HG03342 (cell line): ENCODE measurements around the gene FOXP3.

ENCODE experiments used
- ATAC-seq: cut with Tn5 transposase; IDR thresholded peaks from one replicate; pipeline ENCODE4 v1.9.1; 2021; ENCODE audit warnings: mild to moderate bottlenecking, moderate library complexity; ENCODE audit not compliant: unreplicated experiment

Gene FOXP3

DNA sequence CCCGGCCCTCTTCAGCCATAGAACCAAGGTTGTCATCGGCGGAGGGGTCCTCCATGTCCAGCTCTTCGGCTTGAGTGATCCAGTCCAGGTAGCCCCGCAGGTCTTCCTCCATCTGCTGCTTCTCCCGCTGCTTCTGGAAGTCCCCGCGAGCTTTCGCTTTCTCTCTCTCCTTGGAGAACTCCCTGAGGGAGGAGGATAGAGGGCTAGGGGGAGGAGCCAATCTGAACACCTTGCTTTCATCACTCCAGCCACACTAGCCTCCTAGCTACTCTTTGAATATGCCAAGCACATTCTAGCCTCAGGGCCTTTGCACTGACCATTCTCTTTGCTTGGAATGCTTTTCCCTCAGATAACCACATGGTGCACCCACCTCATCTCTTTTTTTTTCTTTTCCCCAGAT, 37.6 kb downstream of the FOXP3 start:
- ATAC-seq, result no peak

DNA sequence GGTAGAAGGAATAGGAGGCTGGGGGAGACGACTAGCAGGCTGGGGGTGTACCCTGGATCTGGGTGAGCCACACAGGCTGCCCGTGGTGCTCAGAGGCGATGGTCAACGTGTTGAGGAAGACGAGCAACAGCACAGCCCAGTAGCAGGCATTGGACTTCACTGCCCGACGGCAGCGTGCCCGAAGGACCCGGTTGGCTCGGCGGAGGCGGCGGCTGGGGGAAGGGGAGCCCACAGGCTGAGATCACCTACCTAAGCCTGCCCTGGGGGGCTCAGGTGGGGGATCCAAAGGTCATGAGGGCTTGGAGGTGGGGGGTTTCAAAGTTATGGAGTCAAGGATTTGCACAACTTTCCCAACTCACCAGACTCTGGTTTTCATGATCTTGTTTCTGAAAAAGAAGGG, 38.7 kb downstream of the FOXP3 start:
- ATAC-seq, result no peak

- no peak for ATAC-seq
Observed at GRCh38 chrX:49221868-49222267, 42.6 kb downstream of the FOXP3 start.

GRCh38 chrX:49220100-49220499, 44.4 kb downstream of the FOXP3 start:
- no peak for ATAC-seq

- ATAC-seq, result no peak
Observed at GRCh38 chrX:49214996-49215526, 49.4 kb downstream of the FOXP3 start.

- no peak for ATAC-seq
Observed at GRCh38 chrX:49214416-49214815, 50.1 kb downstream of the FOXP3 start.

DNA sequence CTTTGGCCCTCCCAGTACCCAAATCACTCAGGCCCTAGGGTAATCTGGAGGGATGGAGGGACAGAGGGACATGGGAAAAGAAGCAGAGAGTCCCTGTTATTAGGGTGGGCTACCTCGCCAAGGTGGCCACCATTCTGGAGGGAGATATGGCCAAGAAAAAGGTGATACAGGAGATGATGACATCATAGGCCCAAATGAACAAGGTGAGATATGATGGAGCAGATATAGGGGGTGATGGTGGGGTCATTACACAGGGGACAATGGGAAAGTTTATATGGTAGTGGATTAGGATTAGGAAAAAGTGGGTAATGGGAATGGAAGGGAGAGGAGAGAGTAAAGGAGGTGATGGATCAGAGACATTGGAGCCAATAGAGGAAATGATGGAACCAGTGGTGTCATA, 51.6 kb downstream of the FOXP3 start:
- ATAC-seq, result no peak

GRCh38 chrX:49212209-49212608, 52.3 kb downstream of the FOXP3 start:
- ATAC-seq, result no peak

DNA sequence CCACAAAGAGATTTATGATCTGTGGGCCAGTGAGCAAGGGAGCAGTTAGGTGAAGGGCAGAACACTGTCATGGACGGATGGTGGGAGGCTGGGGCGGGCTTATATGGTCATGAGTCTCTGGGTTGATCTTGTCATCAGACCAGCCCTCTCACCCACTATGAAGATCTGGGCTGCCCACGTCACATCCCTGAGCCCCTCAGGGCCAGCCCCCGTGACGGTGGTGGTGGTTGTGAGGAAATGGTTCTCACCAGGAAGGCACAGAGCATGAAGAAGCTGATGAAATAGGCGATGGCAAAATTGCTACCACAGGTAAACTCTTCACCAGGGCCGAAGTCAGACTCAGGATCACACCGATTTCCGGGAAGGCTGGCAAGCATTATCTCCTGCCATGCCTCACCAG, 53.4 kb downstream of the FOXP3 start:
- no peak for ATAC-seq

DNA sequence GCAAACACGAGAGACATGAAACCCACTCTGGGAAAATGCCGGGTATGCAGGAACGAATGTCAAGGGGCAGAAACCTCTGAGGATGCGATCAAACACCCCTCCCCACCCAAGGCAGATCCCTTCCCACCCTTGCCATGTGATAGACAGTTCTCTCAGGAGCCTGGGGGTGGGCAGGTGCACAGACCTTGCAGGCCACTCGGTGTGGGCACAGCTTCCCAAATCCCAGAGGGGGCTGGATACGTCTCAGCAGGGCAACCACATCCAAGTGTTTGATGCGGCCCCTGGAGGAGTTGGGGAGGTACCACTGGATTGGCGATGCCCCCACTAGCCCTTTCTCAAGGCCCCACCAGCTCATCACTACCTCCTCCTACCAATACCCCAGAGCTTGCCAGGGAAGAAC, 54.1 kb downstream of the FOXP3 start:
- no peak for ATAC-seq

- ATAC-seq, result no peak
Observed at GRCh38 chrX:49209434-49210251, 54.9 kb downstream of the FOXP3 start.

DNA sequence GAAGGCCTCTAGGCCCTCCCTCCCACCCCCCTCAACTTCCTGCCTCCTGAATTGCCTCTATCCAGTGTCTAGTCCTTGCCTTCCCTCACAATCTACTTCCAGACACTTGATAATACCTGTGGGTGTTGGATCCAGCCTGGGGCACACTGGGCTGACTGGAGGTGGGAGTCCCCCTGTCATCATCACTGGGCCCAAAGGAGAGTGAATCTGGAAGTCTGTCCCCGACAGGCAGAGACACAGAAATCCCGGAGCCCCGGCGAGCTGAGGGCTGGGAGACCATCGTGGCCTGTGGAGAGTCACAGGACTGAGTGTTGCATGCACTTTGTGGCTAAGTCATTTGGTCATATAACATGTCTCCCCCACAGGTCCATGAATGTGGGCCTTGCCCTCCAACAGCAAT, 56.1 kb downstream of the FOXP3 start:
- ATAC-seq, result no peak

GRCh38 chrX:49206543-49206942, 58.0 kb downstream of the FOXP3 start:
- no peak for ATAC-seq

DNA sequence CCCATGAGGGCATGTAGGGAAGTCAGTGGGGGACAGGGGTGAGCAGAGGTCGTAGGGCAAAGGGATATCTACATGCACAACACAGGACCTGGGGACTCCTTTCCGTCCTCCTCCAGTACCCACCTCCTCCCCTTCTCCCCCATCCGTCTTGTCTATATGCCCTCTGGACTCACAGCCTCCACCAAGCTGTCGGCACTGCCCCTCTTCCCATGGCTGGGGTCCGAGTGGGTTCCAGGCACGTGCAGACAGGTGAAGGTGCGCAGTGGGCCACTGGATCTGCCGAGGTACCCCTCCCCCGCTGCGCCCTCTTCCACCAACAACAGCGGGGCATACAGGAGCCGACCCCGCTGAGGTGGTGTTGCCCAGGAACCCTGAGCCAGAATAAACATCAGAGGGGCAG, 59.1 kb downstream of the FOXP3 start:
- no peak for ATAC-seq

DNA sequence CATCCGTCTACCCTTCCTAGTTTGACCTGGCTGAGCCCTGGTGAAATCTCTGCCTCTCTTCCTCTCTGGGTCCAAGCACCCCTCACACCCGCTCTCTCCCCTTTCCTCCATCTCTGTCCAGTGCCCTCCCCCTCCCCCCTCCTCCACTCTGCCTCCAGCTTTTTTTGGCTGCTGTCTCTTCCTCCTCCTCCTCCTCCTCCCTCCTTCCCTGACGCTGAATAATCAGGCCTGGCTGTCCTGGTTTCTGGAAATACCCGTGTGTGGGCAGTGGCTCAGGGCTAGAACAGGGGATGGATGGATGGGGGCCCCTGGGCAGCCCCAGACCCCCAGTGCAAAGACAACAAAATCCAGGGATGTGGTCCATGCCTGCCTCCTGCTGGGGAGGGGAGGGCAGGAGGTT, 59.8 kb downstream of the FOXP3 start:
- ATAC-seq, result no peak

- no peak for ATAC-seq
Observed at GRCh38 chrX:49204017-49204416, 60.5 kb downstream of the FOXP3 start.

DNA sequence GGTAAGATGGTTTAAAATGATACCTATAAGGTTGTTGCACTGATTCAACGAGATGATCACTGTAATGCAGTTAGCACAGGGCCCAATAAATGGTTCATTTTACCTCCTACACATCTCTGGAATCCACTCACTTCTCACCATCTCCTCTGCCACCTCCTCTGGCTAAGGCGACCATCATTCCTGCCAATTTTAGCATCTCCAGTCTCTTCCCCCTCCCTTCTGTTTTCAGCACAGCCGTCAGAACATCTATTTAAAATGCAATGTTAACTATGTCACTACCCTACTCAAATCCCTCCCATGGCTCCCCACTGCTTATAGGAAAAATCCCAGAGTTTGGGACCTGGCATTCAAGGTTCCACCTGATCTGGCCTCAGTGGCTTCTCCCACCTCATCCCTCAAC, 61.0 kb downstream of the FOXP3 start:
- ATAC-seq, result no peak

DNA sequence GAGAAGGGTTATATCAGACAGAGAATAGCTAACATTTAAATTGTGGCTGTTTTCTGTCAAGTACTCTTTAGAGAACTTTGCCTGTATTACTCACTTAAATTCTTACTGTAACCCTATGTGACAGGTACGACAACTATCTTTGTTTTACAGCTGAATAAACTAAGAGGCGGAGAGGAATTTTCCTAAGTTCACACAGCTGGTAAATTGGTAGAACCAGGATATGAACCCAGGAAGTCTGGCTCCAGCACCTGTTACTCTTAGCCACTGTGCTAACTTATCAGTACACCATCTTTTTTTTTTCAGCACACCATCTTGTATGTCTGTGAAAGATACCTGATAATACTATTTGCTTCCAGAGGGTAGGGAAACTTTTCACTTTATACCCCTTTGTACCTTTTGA, 62.5 kb downstream of the FOXP3 start:
- no peak for ATAC-seq
